Measurements from ENCODE around the gene ABCA1. TPM values are rescaled to one million over a fixed set of nuclear protein-coding genes. Genes with fewer than 3 reads are reported as not detected.
"Not testable (repeated sequence)": the region's sequence is repeated elsewhere in the genome, so short reads cannot be mapped to it uniquely, and the experiment has no call there.

The ABCA1 gene
- total RNA-seq, 1 donor from 2014 or later: 1.3 TPM

DNA sequence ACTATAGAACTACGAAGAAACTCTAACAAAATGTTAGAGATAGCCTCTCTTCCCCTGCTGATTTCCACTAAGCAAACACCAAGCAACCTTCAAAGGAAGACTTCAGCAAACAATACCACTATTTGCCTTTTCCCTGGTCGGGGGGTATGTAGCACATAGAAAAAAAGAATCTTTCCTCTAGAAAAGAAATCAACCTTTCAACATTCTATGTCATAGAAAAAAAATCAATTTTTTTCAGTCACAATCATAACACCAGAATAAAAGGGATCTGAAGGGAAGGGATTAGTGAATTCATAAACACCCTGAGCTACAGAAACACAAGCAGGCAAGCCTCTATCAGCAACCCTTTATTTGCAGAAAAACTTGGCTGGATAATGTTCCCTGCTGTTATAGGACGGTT, 15.3 kb downstream of the ABCA1 start:
- peaks cover 5% of the 10 kb centered on the region for H3K4me1 Mint-ChIP-seq (ENCODE audit: low read depth)
- peaks cover 2% of the 10 kb centered on the region for H3K27me3 Mint-ChIP-seq (ENCODE audit: insufficient read depth)
- intact Hi-C loops (cut with micrococcal nuclease): no loop called here
- no peak for DNase-seq (ENCODE audit: low spot score)
- H3K36me3 Mint-ChIP-seq (ENCODE audit: low read depth): no peaks in the 10 kb centered on the region
- H3K27ac Mint-ChIP-seq: no peak overlapping the region
- H3K9me3 Mint-ChIP-seq: no peaks in the 10 kb centered on the region
- no peak overlapping the region for H3K4me3 Mint-ChIP-seq

DNA sequence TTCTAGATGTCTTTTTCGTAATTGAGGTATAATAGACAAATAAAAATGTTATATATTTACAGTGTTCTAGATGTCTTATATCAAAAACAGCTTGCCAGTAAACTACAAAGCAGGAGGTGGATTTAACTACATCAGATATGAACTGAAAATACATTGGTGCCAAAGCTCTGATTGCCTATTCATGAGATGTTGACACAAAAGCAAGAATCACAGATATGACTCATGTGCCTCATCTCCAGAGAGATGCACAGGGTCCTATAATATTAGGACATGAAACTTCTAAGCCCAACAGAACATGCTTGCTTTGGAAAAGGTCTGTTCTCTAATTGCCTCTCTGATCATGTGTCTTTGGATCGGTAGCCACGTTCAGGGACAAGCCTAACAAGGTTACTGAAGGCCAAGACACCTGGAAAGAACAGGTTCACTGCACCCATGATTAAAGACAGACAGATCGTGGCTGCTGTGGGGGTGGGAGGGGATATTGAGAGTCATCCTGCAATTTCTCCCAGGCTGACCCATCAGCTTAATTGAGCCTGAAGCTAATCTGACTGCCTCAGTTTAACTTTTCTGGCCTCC, 16.8 kb downstream of the ABCA1 start:
- Mint-ChIP-seq H3K36me3 (ENCODE audit: low read depth) (no peaks in the 10 kb centered on the region), H3K4me3 (no peak overlapping the region), H3K27ac (no peak overlapping the region), H3K27me3 (ENCODE audit: insufficient read depth) (peaks cover 2% of the 10 kb centered on the region), H3K9me3 (no peaks in the 10 kb centered on the region), H3K4me1 (ENCODE audit: low read depth) (peaks cover 5% of the 10 kb centered on the region)
- DNase-seq (ENCODE audit: low spot score): no peak
- intact Hi-C loops (cut with micrococcal nuclease): no loop called here

DNA sequence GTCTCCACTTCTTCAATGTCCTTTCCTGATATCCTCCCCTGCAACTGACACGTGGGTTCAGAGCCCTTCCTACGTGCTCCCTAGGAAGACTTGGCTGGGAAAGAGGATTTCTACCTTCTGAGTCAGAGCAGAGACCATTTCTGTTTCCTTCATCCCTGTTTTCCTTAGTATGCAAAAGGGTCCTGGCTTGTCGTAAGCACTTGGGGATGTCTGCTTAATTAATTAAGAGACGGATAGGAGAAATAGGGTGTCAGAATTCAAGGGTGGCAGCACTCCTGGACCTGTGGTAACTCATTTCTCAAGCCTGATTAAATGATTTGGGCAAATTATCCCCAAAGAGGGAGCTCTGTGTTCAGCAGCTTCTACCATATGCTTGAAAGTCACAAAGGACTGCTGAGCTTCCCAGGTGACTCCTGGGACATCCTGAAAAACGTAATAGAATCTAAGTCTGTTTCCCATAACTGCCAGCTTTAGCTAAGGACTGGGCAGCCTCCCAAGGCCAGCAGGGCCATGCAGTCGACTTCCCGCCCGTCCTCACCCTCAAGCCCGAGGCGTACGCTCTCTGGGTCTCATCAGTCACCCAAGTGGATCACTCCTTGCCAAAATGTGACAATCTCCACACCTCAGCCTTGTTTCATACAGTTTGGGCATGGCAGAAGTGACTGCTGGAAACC, 20.5 kb downstream of the ABCA1 start:
- intact Hi-C loops (cut with micrococcal nuclease): no loop called here
- Mint-ChIP-seq H3K36me3 (ENCODE audit: low read depth) (no peaks in the 10 kb centered on the region), H3K27me3 (ENCODE audit: insufficient read depth) (no peaks in the 10 kb centered on the region), H3K4me3 (no peak overlapping the region), H3K27ac (no peak overlapping the region), H3K4me1 (ENCODE audit: low read depth) (no peaks in the 10 kb centered on the region), H3K9me3 (no peaks in the 10 kb centered on the region)
- no peak for DNase-seq (ENCODE audit: low spot score)

DNA sequence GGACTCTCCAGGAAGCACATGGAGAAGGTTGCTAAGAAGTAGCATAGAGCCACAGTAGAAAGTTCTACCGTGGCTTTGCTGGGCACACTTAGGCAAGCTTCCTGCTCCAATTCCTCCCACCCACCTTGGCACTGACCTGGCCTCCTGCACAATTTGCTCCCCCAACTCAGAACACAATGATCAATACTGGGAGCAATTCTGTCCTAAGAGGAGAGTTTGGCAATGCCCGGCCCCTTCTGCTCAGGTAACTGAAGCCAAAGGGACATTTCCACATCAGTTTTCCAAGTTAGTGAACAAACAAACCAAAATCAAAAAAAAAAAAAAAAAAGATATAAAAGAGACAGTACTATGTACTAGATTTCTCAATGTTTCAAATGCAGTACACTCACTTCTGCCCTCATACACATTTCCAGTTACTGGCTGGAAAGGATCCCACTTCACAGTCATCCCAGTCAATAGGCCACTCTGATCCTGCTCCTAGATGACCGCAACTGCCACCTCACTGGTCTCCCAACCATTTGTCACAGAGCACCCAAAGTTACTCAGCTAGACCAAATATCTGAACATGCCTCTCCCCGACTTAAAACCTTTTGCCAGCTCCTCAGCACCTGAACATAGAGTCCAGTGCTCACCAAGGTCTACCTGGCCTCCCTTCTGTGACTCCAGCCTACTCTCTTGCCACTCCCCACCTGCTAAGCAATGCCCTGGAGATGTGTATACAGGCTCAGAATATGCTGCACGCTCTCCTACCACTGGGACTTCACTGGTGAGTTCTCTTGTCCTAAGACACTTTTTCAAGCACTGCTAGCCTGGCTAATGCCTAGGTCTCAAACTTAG, 21.3 kb downstream of the ABCA1 start:
- Mint-ChIP-seq H3K27me3 (ENCODE audit: insufficient read depth) (no peaks in the 10 kb centered on the region), H3K4me1 (ENCODE audit: low read depth) (no peaks in the 10 kb centered on the region), H3K36me3 (ENCODE audit: low read depth) (no peaks in the 10 kb centered on the region), H3K9me3 (no peaks in the 10 kb centered on the region), H3K27ac (no peak overlapping the region), H3K4me3 (no peak overlapping the region)
- no peak for DNase-seq (ENCODE audit: low spot score)
- intact Hi-C loops (cut with micrococcal nuclease): no loop called here

DNA sequence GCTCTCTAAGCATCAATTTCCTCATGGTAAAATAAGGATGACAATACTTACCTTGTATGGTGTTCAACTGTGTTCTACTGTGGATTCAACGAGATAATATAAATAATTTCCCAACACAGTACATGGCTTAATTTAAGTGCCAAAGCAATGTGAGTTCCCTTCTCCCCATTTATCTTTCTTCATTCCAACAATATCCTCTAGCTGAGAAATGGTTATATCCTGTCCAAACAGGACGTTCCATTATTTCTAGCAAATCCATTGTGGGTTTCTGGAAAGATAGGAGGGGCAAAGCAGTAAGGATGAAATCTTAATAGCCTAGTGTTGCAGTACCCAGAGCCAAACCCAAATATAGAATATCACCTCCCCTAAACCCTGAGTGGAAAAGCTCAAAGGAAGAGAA, 22.0 kb downstream of the ABCA1 start:
- no peak overlapping the region for H3K4me3 Mint-ChIP-seq
- intact Hi-C loops (cut with micrococcal nuclease): no loop called here
- DNase-seq (ENCODE audit: low spot score): no peak
- no peaks in the 10 kb centered on the region for H3K36me3 Mint-ChIP-seq (ENCODE audit: low read depth)
- H3K9me3 Mint-ChIP-seq: no peaks in the 10 kb centered on the region
- H3K27me3 Mint-ChIP-seq (ENCODE audit: insufficient read depth): no peaks in the 10 kb centered on the region
- H3K4me1 Mint-ChIP-seq (ENCODE audit: low read depth): no peaks in the 10 kb centered on the region
- no peak overlapping the region for H3K27ac Mint-ChIP-seq

DNA sequence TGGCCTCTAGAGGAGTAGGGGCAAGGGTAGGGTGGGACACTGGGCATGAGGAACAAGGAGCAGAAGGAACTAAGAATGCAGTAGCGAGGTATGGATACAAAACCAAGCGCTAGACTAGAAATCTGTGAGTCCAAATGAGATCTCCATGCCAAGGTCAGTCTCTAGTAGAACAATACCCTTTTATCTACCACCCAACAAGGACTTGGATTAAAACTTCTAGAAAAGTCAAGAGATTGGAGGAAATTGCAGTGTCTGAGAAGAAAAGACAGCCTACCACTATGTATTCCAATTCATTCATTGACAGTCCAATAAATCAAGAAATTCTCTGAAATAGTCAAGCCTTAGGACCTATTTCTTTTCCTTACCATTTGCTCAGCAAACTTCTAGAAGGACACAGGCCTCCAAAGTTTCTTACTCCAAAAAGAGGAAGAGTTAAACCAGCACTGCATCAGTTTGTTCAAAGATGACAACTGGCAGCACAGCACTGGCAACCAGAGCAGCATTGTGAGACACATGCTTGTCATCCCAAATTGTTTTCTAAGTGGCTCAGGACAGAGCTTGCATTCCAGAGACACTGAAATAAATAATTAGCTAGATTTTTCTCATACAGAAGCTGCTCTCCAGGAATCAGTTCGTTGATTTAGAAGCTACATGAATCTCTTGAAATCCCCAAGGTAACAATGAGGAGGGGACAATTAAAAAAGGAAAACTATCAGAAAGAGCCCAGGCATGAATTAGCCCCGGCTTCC, 22.6 kb downstream of the ABCA1 start:
- H3K27me3 Mint-ChIP-seq (ENCODE audit: insufficient read depth): no peaks in the 10 kb centered on the region
- H3K9me3 Mint-ChIP-seq: no peaks in the 10 kb centered on the region
- H3K36me3 Mint-ChIP-seq (ENCODE audit: low read depth): no peaks in the 10 kb centered on the region
- DNase-seq (ENCODE audit: low spot score): no peak
- H3K27ac Mint-ChIP-seq: no peak overlapping the region
- H3K4me3 Mint-ChIP-seq: no peak overlapping the region
- H3K4me1 Mint-ChIP-seq (ENCODE audit: low read depth): no peaks in the 10 kb centered on the region
- intact Hi-C loops (cut with micrococcal nuclease): no loop called here

DNA sequence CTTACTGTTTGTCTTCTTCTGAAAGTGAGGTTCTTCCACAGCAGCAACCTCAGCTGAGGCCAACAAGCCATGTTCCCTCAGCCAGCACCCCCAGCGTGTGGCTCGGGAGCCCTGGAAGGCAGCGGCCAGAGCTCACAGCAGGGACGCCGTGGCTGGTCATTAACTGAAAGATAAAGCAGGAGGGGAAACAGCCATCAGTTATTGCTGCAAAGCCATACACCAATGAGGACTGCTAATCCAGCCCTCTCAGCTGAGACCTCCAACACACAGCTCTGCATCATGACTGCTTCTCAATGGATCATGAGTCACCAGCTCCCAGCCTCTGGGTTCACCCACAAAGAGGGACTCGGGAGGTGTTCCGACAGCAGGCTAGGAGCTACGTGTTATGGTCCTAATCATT, 24.3 kb downstream of the ABCA1 start:
- Mint-ChIP-seq H3K4me1 (ENCODE audit: low read depth) (no peaks in the 10 kb centered on the region), H3K27me3 (ENCODE audit: insufficient read depth) (no peaks in the 10 kb centered on the region), H3K27ac (no peak overlapping the region), H3K4me3 (no peak overlapping the region), H3K36me3 (ENCODE audit: low read depth) (no peaks in the 10 kb centered on the region), H3K9me3 (no peaks in the 10 kb centered on the region)
- intact Hi-C loops (cut with micrococcal nuclease): no loop called here
- DNase-seq (ENCODE audit: low spot score): no peak

DNA sequence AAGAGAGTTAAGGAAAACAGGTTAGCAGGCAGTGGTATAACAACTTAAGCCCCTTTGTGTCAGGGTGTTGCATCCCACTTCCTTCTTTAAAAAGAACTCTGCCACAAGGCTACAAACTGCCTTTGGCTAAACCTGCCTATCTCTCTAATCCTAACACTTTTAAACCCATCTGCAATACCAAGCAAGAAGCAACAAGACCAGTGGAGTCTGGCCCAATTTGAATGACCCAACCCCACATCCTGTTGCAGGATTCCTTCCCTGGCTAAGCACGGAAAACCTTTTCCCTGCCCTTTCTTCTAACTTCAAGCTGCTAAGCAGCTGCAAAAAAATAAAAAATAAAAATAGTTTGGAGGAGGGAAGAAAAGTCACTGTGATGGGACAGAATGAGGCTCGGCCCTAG, 27.1 kb downstream of the ABCA1 start:
- no peak overlapping the region for H3K27ac Mint-ChIP-seq
- intact Hi-C loops (cut with micrococcal nuclease): no loop called here
- H3K27me3 Mint-ChIP-seq (ENCODE audit: insufficient read depth): no peaks in the 10 kb centered on the region
- H3K36me3 Mint-ChIP-seq (ENCODE audit: low read depth): no peaks in the 10 kb centered on the region
- H3K9me3 Mint-ChIP-seq: no peaks in the 10 kb centered on the region
- H3K4me3 Mint-ChIP-seq: no peak overlapping the region
- DNase-seq (ENCODE audit: low spot score): no peak
- H3K4me1 Mint-ChIP-seq (ENCODE audit: low read depth): no peaks in the 10 kb centered on the region

DNA sequence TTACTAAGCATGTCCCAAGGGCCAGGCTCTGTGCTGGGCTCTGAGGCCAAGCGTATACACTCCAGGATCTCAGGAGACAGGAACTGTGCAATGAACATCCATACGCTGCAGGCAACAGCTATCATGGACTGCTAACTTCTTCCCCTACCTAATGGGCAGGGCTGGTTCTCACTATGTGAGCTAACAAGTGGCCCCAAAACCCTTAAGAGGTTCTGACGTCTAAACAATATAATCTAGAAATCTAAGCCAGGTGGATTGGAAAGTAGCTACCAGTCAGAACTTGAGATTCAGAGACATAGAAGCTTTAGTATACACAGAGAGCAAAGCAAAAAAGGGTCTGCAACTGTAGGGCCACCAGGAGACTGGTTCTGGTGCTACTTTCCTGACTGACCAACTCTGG, 27.6 kb downstream of the ABCA1 start:
- intact Hi-C loops (cut with micrococcal nuclease): no loop called here
- H3K27me3 Mint-ChIP-seq (ENCODE audit: insufficient read depth): no peaks in the 10 kb centered on the region
- no peak overlapping the region for H3K27ac Mint-ChIP-seq
- H3K4me1 Mint-ChIP-seq (ENCODE audit: low read depth): no peaks in the 10 kb centered on the region
- no peak overlapping the region for H3K4me3 Mint-ChIP-seq
- no peaks in the 10 kb centered on the region for H3K9me3 Mint-ChIP-seq
- H3K36me3 Mint-ChIP-seq (ENCODE audit: low read depth): no peaks in the 10 kb centered on the region
- DNase-seq (ENCODE audit: low spot score): no peak

DNA sequence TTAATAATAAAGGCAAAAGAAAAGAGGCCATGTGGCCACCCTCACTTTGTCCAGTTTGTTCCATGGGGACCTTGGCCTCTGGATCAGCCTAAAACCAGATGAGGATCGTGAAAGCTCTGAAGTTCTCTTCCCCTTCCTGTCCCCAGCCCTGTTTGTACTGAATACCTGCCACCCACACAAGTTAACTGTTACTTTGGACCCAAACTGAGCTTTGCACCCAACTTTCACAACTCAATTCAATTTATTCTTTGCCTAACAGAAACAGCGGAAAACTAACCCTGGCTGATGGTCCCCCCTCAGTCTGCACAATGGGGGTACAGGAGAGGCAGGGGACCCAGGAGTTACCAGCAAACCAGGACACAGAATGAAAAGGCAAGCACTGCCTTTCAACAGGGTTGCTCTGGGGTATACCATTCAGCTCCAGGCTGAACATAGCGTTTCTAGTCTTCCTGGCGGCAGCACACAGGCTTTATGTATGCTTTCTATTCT, 28.2 kb downstream of the ABCA1 start:
- no peak for DNase-seq (ENCODE audit: low spot score)
- intact Hi-C loops (cut with micrococcal nuclease): no loop called here
- no peak overlapping the region for H3K27ac Mint-ChIP-seq
- H3K36me3 Mint-ChIP-seq (ENCODE audit: low read depth): no peaks in the 10 kb centered on the region
- no peaks in the 10 kb centered on the region for H3K4me1 Mint-ChIP-seq (ENCODE audit: low read depth)
- H3K27me3 Mint-ChIP-seq (ENCODE audit: insufficient read depth): no peaks in the 10 kb centered on the region
- H3K4me3 Mint-ChIP-seq: no peak overlapping the region
- H3K9me3 Mint-ChIP-seq: no peaks in the 10 kb centered on the region

DNA sequence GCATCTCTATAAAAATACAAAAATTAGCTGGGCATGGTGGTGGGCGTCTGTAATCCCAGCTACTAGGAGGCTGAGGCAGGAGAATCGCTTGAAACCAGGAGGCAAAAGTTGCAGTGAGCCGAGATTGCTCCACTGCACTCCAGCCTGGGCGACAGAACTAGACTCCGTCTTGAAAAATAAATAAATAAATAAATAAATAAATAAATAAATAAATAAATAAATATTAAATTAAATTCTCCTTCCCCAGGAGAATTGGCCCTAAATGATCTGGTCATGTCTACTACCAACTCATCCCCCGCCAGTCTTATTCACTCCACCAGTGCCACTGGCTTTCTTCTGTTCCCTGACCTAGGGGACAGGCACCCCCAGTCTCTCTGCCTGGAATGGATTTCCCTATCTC, 29.6 kb downstream of the ABCA1 start:
- H3K9me3 Mint-ChIP-seq; DNase-seq (ENCODE audit: low spot score); intact Hi-C loops (cut with micrococcal nuclease); H3K36me3 Mint-ChIP-seq (ENCODE audit: low read depth); H3K27ac Mint-ChIP-seq; H3K4me1 Mint-ChIP-seq (ENCODE audit: low read depth); H3K27me3 Mint-ChIP-seq (ENCODE audit: insufficient read depth); H3K4me3 Mint-ChIP-seq: not testable (repeated sequence)

DNA sequence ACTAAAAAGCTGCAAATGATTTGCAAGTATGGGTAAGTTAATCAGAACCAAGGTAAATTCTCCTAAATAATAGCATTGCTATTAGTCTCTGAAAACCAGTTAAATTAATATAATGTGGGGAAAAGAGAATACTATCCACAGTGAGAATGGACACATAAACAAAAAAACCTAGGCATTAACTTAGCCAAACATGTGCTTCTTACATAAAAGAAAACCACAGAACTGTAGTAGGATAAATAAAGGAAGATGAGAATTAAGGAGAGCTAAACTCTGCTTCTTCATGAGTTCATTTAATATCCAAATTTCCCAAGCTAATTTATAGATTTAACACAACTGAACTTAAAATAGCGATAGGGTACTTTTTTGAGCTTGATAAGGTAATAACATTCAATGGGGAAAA, 31.8 kb downstream of the ABCA1 start:
- Mint-ChIP-seq H3K4me1 (ENCODE audit: low read depth) (no peaks in the 10 kb centered on the region), H3K4me3 (no peak overlapping the region), H3K27ac (no peak overlapping the region), H3K27me3 (ENCODE audit: insufficient read depth) (no peaks in the 10 kb centered on the region), H3K9me3 (no peaks in the 10 kb centered on the region), H3K36me3 (ENCODE audit: low read depth) (no peaks in the 10 kb centered on the region)
- no peak for DNase-seq (ENCODE audit: low spot score)
- intact Hi-C loops (cut with micrococcal nuclease): no loop called here

DNA sequence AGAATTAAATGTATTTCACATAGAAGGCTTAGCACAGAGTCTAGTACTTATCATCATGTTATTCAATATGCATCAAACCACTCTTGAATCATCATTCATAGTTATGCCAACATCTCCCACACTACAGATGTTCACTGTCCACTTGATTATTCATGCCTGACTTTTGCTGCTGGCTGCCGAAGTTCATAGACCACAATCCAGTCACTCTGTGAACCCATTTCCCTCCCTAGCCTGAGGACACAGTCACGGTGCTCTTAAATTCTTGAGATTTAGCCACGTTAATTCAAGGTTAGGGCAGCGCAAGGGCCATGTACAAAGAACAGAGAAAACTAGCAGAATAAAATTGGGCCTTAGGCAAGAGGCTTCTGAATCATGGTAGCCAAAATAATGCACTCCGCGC, 32.4 kb downstream of the ABCA1 start:
- Mint-ChIP-seq H3K9me3 (no peaks in the 10 kb centered on the region), H3K27ac (no peak overlapping the region), H3K36me3 (ENCODE audit: low read depth) (no peaks in the 10 kb centered on the region), H3K4me3 (no peak overlapping the region), H3K4me1 (ENCODE audit: low read depth) (no peaks in the 10 kb centered on the region), H3K27me3 (ENCODE audit: insufficient read depth) (no peaks in the 10 kb centered on the region)
- intact Hi-C loops (cut with micrococcal nuclease): no loop called here
- DNase-seq (ENCODE audit: low spot score): no peak
